ENCODE measurements around the gene PHLDA2. TPM values are rescaled to one million over a fixed set of nuclear protein-coding genes. Genes with fewer than 3 reads are reported as not detected.

The PHLDA2 gene
- polyA plus RNA-seq, 2 of the 4 experiments (the other 2 are of a cell fraction): 7.0 to 49.6 TPM

DNA sequence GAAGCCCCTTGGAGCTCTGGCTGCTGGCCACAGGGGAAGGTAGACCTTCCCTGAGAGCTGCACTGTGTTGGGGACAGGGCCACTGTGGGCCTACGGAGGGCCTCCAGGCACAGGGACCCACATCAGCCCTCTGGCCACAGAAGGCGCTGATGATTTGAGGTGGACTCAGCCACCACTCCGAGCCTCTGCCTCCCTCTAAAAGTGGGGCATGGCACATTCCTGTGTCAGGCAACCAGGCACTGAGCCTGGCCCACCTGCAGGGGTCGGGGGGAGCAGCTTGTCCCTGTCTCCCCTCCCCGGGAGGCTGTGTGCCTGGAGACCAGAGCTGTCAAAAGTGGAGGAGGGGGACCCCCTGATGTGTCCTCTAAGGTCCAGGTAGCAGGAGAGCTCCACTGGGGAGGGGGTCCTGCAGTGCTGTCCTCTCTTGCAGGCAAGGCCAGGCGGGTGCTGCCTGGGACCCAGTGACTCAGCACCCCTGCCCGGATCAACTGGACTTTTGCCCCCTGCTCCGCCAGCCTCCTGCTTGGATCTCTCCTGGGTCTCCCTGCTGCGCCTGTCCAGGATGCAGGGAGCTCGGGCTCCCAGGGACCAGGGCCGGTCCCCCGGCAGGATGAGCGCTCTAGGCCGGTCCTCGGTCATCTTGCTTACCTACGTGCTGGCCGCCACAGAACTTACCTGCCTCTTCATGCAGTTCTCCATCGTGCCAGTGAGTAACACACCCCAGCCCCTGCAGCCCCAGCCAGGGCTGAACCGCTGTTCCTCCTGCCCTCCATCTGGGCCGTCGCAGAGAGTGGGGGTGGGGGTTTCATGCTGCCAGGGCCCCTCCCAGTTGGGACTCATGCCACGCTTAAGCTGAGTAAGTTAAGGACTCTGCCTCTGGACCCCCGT lies 26.2 kb downstream of the PHLDA2 start:
- under 1% methylated on average over 12 of the region's 23 CpGs for WGBS (ENCODE audit: missing lambda C conversion rate)

GRCh38 chr11:2901854-2902783 lies 27.1 kb downstream of the PHLDA2 start:
- Histone ChIP-seq H3K27ac (peak overlapping the region; percentile 97 to 98), H3K4me3 (peak overlapping the region; percentile 90), H3K4me2 (peak overlapping the region; percentile 98), H3K4me1 (peaks cover 38% of the 10 kb centered on the region), H3K9me3 (no peaks in the 10 kb centered on the region)
- no peak for FAIRE-seq
- TF ChIP-seq MAX (IDR thresholded peaks at IDR 0.05) (peak; percentile 38), HOXA7 (CRISPR knock-in tag; IDR thresholded peaks at IDR 0.05) (peak; percentile 41; the same call in 1 of the 2 replicates), JUN (IDR thresholded peaks at IDR 0.05) (peak; percentile 31 to 60; a peak in 3 of 5 replicates), HES2 (IDR thresholded peaks at IDR 0.05) (no peak), E2F6 (IDR thresholded peaks at IDR 0.05; ENCODE audit: borderline replicate concordance, low read depth) (0 out of 2 replicates have a peak, but pooled peaks have one; percentile 50), SREBF2 (IDR thresholded peaks at IDR 0.05) (no peak), PHF8 (IDR thresholded peaks at IDR 0.05; ENCODE audit: borderline replicate concordance, low read depth) (0 out of 2 replicates have a peak, but pooled peaks have one; percentile 18), TFCP2L1 (CRISPR knock-in tag; IDR thresholded peaks at IDR 0.05) (no peak), ZFP36 (IDR thresholded peaks at IDR 0.05; ENCODE audit: borderline replicate concordance, partially characterized antibody) (no peak), POLR2A (IDR thresholded peaks at IDR 0.05; ENCODE audit: low read length) (peak; percentile 37), CEBPB (IDR thresholded peaks at IDR 0.05) (no peak)
- peak; percentile 69 to 88 for ATAC-seq
- 7% methylated on average over 15 of the region's 58 CpGs for WGBS (ENCODE audit: missing lambda C conversion rate)
- POLR2A ChIA-PET: interaction anchor here (0.6 to 4.4 kb wide), 6 partner anchors 10 to 525 kb away, joined by 3 to 74 read pairs (median 7); partner anchors contain the start of gene PHLDA2
- peak; percentile 94 to 95 for DNase-seq (ENCODE audit: low read depth in 1 of 2, low spot score in 1 of 2)
- CTCF ChIA-PET: interaction anchor here (0.9 to 7.3 kb wide), 6 partner anchors 10 to 483 kb away, joined by 4 to 90 read pairs (median 25); partner anchors contain the start of gene PHLDA2

More for the DNA sequence above, 26.2 kb downstream of the PHLDA2 start:
- ChIA-PET CTCF (interaction anchor here (0.7 to 7.3 kb wide), 13 partner anchors 9 to 504 kb away, joined by 3 to 90 read pairs (median 5); partner anchors contain the start of gene PHLDA2), POLR2A (interaction anchor here (1.4 to 4.4 kb wide), 5 partner anchors 10 to 526 kb away, joined by 3 to 74 read pairs (median 9); partner anchors contain the start of gene PHLDA2)
- Histone ChIP-seq H3K4me3 (peak overlapping the region; percentile 90), H3K9me3 (no peaks in the 10 kb centered on the region), H3K4me2 (peak overlapping the region; percentile 98), H3K27ac (peak overlapping the region; percentile 97 to 98), H3K4me1 (peaks cover 38% of the 10 kb centered on the region)
- DNase-seq (ENCODE audit: low read depth in 1 of 2, low spot score in 1 of 2): peak in 1 of 2 experiments; percentile 73
- peak; percentile 55 to 67 for ATAC-seq
- TF ChIP-seq FOSL2 (IDR thresholded peaks at IDR 0.05) (no peak), FOSL2 (CRISPR knock-in tag; IDR thresholded peaks at IDR 0.05) (peak; percentile 64), HOXA7 (CRISPR knock-in tag; IDR thresholded peaks at IDR 0.05) (no peak), JUN (IDR thresholded peaks at IDR 0.05) (peak in 1 of 2 experiments; percentile 36; a peak in 1 of 5 replicates), POLR2A (IDR thresholded peaks at IDR 0.05; ENCODE audit: low read length) (peak; percentile 57), MAFK (IDR thresholded peaks at IDR 0.05; ENCODE audit: partially characterized antibody) (peak; percentile 58)
- no peak for FAIRE-seq

DNA sequence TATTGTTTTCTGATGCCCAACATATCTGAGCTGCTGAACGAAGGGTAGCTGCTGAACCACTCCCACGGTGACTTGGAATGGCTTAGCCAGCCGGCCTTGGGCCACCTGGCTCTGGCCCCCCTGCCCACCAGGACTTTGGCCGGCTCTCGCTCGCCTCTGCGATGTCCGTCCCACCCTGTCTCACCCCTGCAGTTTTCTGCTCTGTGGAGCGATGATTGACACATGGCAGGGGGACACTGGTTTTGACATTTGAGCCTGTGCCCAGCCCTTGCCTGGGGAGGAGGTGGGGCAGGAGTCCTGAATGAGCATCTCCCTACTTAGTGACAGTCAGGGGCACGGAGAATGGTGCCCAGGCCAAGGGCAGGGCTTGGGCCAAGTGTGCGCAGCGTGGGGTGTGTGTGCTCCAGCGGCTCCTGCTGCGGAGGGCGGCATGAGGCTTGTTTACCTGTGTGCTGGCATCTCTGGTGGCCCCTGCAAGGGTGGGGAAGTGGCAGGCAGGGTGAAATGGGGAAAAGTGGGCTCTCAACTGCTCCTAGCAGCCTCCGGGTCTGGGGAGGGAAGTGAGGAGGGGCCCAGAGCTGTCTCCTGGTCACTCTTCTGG lies 27.9 kb downstream of the PHLDA2 start:
- FAIRE-seq (no peak), ATAC-seq (peak; percentile 0 to 1; a peak in 2 of 6 replicates)
- H3K27ac ChIP-seq: peak overlapping the region; percentile 97 to 98

More for the DNA sequence above, 27.9 kb downstream of the PHLDA2 start:
- no peak for TF ChIP-seq ESRRA (IDR thresholded peaks at IDR 0.05; ENCODE audit: borderline replicate concordance, low read length)
- no peak for TF ChIP-seq E2F6 (IDR thresholded peaks at IDR 0.05; ENCODE audit: borderline replicate concordance, low read depth)
- TF ChIP-seq FOSB (CRISPR knock-in tag; IDR thresholded peaks at IDR 0.05): no peak
- TF ChIP-seq FOXS1 (CRISPR knock-in tag; IDR thresholded peaks at IDR 0.05): no peak
- no peak for TF ChIP-seq JUNB (IDR thresholded peaks at IDR 0.05)
- TF ChIP-seq HDAC2 (IDR thresholded peaks at IDR 0.05): no peak
- no peak for TF ChIP-seq EP300 (IDR thresholded peaks at IDR 0.05)
- no peak for TF ChIP-seq EHMT2 (IDR thresholded peaks at IDR 0.05; ENCODE audit: low read depth)
- Histone ChIP-seq H3K4me2 (peak overlapping the region; percentile 98), H3K4me3 (peak overlapping the region; percentile 90), H3K4me1 (peaks cover 38% of the 10 kb centered on the region), H3K9me3 (no peaks in the 10 kb centered on the region)
- CTCF ChIA-PET: interaction anchor here (4.8 to 7.3 kb wide), 3 partner anchors 10 to 369 kb away, joined by 44 to 90 read pairs (median 60); partner anchors contain the start of gene PHLDA2
- POLR2A ChIA-PET: interaction anchor here (0.6 to 4.4 kb wide), 2 partner anchors 15 to 28 kb away, joined by 5 to 74 read pairs; partner anchors contain the start of gene PHLDA2
- DNase-seq (ENCODE audit: low read depth in 1 of 2, low spot score in 1 of 2): no peak
- 92% methylated on average over 16 of the region's 16 CpGs for WGBS (ENCODE audit: missing lambda C conversion rate)

All from A549 (cell line).